HepG2 (cell line): ENCODE data around the gene THPO. TPM values are rescaled to one million over a fixed set of nuclear protein-coding genes. Genes with fewer than 3 reads are reported as not detected.

Experiments
- KMT2B ChIP-seq: IDR thresholded peaks from 2 replicates; pipeline ENCODE4 v1.6.1; 2016; ENCODE audit warnings: missing genetic modification reagents, missing compliant biosample characterization
- NONO ChIP-seq, 2 experiments: fragments of 450-650 bp in 1 of 2; sonication (generic) in 1 of 2; formaldehyde crosslinking in 1 of 2; IDR thresholded peaks in 1 of 2; conservative IDR thresholded peaks in 1 of 2; 2 replicates each; pipeline versions ENCODE4 v1.6.1 to v1.8.0; 2017 to 2022; ENCODE audit warnings: mild to moderate bottlenecking in 1 of 2, missing genetic modification reagents in 1 of 2, moderate library complexity in 1 of 2
- PHF21A ChIP-seq: sonication (generic); formaldehyde crosslinking; IDR thresholded peaks from 2 replicates; pipeline ENCODE4 v1.5.0; 2020; ENCODE audit warnings: mild to moderate bottlenecking, missing genetic modification reagents
- PLRG1 ChIP-seq: fragments of 450-650 bp; conservative IDR thresholded peaks from 2 replicates; pipeline ENCODE4 v1.6.1; 2016
- SAP130 ChIP-seq: IDR thresholded peaks from 2 replicates; pipeline ENCODE4 v1.6.1; 2016; ENCODE audit warnings: low read depth
- SNAPC4 ChIP-seq: sonication (generic); formaldehyde crosslinking; IDR thresholded peaks from 2 replicates; pipeline ENCODE4 v1.4.0; 2020; ENCODE audit warnings: mild to moderate bottlenecking, missing genetic modification reagents
- SPEN ChIP-seq: sonication (generic); formaldehyde crosslinking; IDR thresholded peaks from 2 replicates; pipeline ENCODE4 v1.5.1; 2020; ENCODE audit warnings: low read depth, mild to moderate bottlenecking, missing genetic modification reagents
- XRCC5 ChIP-seq: fragments of 200-400 bp; formaldehyde crosslinking; optimal IDR thresholded peaks from 2 replicates; pipeline ENCODE3; 2017; ENCODE audit warnings: mild to moderate bottlenecking, low read length
- ZFP41 ChIP-seq: sonication (generic); formaldehyde crosslinking; IDR thresholded peaks from 2 replicates; pipeline ENCODE4 v1.4.0; 2020; ENCODE audit warnings: mild to moderate bottlenecking, missing genetic modification reagents, borderline replicate concordance
- polyA plus RNA-seq, 8 experiments: library from polyadenylated mRNA; depleted of rRNA in 3 of 8; stranded (reverse) in 7 of 8; unstranded in 1 of 8; fragments of >200 nt; fragmentation: Illumina TruSeq in 4 of 8; extraction: Trizol in 4 of 8; gene quantifications; 2 replicates each; pipeline versions ENCODE4 v1.2.1 to v1.2.3, GENCODE V29; 2011 to 2016; ENCODE audit warnings: low read depth in 4 of 8, missing spikeins in 1 of 8, mixed read lengths in 1 of 8; ENCODE audit not compliant: insufficient read depth in 1 of 8
- total RNA-seq, 5 experiments: library from RNA; depleted of rRNA; stranded (reverse); fragments of >200 nt; fragmentation: Illumina TruSeq; extraction: Trizol; gene quantifications; 2 replicates each; pipeline ENCODE4 v1.2.3, GENCODE V29; 2016; ENCODE audit warnings: low read depth in 1 of 5
- TF ChIP-seq, protein P1 (sequence below): sonication (generic); formaldehyde crosslinking; IDR thresholded peaks from 2 replicates; pipeline ENCODE4 v1.4.0; 2020; ENCODE audit warnings: mild to moderate bottlenecking, missing genetic modification reagents
- TF ChIP-seq, protein P2 (sequence below): sonication (generic); formaldehyde crosslinking; IDR thresholded peaks from 2 replicates; pipeline ENCODE4; 2020; ENCODE audit warnings: missing genetic modification reagents, mild to moderate bottlenecking, borderline replicate concordance
- TF ChIP-seq, protein P3 (sequence below): sonication (generic); formaldehyde crosslinking; IDR thresholded peaks from 2 replicates; pipeline ENCODE4 v1.9.0; 2022; ENCODE audit warnings: missing genetic modification reagents, mild to moderate bottlenecking, borderline replicate concordance

Gene THPO
- total and polyA plus RNA-seq, 2 of the 13 experiments (the other 11 are each of a cell fraction or from before 2014, with no cell fraction given), result 2.8 to 4.8 TPM

DNA sequence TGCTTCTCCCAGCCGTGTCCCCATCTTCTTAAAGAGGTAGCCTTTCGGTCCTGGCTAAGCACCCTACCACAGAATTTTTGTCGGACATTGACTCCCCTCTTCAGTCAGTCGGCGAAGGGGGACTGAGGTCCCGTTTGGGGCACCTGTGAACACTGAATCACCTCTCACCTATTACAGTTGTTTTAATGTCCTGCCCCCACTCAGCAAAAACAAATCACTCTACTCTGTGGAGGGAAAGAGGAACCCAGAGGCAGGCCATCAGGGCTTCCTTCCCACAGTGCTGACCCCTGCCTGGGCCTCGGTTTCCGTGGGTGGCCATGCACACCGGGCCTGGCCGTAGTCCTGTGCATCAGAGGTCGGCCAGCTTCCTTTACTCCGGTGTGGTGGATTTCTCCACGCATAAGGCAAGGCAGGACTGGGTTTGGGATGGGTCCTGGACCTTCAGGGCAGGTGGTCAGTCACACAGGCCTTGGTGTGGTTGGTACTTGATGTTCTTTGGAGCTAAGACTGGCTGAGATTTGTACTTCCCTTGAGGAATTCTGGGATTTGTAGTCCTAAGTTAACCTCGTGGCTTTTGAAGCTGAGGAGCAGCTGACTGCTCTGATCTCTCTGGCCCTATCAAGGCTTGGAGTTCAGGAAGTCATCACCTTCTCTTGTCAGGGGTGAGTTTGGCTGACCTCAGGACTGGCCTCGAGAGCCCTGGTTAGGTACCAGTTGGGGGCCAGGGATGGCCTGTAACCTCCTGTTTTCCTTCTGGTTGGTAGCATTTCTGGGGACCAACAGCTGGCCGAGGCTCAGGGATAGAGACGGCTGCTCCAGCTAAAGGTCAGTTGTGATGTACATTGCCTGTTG lies 41.2 kb downstream of the THPO start (continued):
- 0 out of 2 replicates have a peak, but pooled peaks have one; percentile 25 for TF ChIP-seq PHF21A
- TF ChIP-seq SAP130 (CRISPR knock-in tag), result peak; percentile 31
- TF ChIP-seq, protein P1, sequence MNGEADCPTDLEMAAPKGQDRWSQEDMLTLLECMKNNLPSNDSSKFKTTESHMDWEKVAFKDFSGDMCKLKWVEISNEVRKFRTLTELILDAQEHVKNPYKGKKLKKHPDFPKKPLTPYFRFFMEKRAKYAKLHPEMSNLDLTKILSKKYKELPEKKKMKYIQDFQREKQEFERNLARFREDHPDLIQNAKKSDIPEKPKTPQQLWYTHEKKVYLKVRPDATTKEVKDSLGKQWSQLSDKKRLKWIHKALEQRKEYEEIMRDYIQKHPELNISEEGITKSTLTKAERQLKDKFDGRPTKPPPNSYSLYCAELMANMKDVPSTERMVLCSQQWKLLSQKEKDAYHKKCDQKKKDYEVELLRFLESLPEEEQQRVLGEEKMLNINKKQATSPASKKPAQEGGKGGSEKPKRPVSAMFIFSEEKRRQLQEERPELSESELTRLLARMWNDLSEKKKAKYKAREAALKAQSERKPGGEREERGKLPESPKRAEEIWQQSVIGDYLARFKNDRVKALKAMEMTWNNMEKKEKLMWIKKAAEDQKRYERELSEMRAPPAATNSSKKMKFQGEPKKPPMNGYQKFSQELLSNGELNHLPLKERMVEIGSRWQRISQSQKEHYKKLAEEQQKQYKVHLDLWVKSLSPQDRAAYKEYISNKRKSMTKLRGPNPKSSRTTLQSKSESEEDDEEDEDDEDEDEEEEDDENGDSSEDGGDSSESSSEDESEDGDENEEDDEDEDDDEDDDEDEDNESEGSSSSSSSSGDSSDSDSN (CRISPR knock-in tag), result peak; percentile 29; the same call in 1 of the 2 replicates
- TF ChIP-seq SNAPC4 (CRISPR knock-in tag), result 0 out of 2 replicates have a peak, but pooled peaks have one; percentile 7
- TF ChIP-seq SPEN (CRISPR knock-in tag), result 0 out of 2 replicates have a peak, but pooled peaks have one; percentile 7
- TF ChIP-seq ZFP41 (CRISPR knock-in tag), result 0 out of 2 replicates have a peak, but pooled peaks have one; percentile 51
- 0 out of 2 replicates have a peak, but pooled peaks have one; percentile 2 for TF ChIP-seq KMT2B (CRISPR knock-in tag)
- TF ChIP-seq NONO (IDR thresholded peaks at IDR 0.05), result no peak
- TF ChIP-seq NONO (CRISPR knock-in tag; conservative IDR thresholded peaks at IDR 0.05), result peak; percentile 26; the same call in 1 of the 2 replicates
- no peak for TF ChIP-seq XRCC5
- TF ChIP-seq, protein P2, sequence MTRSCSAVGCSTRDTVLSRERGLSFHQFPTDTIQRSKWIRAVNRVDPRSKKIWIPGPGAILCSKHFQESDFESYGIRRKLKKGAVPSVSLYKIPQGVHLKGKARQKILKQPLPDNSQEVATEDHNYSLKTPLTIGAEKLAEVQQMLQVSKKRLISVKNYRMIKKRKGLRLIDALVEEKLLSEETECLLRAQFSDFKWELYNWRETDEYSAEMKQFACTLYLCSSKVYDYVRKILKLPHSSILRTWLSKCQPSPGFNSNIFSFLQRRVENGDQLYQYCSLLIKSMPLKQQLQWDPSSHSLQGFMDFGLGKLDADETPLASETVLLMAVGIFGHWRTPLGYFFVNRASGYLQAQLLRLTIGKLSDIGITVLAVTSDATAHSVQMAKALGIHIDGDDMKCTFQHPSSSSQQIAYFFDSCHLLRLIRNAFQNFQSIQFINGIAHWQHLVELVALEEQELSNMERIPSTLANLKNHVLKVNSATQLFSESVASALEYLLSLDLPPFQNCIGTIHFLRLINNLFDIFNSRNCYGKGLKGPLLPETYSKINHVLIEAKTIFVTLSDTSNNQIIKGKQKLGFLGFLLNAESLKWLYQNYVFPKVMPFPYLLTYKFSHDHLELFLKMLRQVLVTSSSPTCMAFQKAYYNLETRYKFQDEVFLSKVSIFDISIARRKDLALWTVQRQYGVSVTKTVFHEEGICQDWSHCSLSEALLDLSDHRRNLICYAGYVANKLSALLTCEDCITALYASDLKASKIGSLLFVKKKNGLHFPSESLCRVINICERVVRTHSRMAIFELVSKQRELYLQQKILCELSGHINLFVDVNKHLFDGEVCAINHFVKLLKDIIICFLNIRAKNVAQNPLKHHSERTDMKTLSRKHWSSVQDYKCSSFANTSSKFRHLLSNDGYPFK (CRISPR knock-in tag), result 0 out of 2 replicates have a peak, but pooled peaks have one; percentile 19
- TF ChIP-seq, protein P3, sequence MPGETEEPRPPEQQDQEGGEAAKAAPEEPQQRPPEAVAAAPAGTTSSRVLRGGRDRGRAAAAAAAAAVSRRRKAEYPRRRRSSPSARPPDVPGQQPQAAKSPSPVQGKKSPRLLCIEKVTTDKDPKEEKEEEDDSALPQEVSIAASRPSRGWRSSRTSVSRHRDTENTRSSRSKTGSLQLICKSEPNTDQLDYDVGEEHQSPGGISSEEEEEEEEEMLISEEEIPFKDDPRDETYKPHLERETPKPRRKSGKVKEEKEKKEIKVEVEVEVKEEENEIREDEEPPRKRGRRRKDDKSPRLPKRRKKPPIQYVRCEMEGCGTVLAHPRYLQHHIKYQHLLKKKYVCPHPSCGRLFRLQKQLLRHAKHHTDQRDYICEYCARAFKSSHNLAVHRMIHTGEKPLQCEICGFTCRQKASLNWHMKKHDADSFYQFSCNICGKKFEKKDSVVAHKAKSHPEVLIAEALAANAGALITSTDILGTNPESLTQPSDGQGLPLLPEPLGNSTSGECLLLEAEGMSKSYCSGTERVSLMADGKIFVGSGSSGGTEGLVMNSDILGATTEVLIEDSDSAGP (CRISPR knock-in tag), result peak; percentile 64; the same call in 1 of the 2 replicates
- no peak for TF ChIP-seq PLRG1
